Panc1 (cell line): ENCODE measurements around the gene GDF11. TPM values are rescaled to one million over a fixed set of nuclear protein-coding genes. Genes with fewer than 3 reads are reported as not detected.
A peak's percentile ranks its signal among the peaks of the same experiment; 100 is the strongest.

Experiments used
- ATAC-seq: fragments of 200-7000 bp; cut with Tn5 transposase; 2 replicates; pipeline ENCODE4 v1.9.1; 2020; ENCODE audit warnings: mild to moderate bottlenecking, moderate library complexity
- BruUV-seq: library from RNA; stranded (reverse); fragments of 400-500 nt; replicated peaks from 2 replicates; lab custom pipeline; 2021; lab: Mats Ljungman, UMichigan
- CTCF ChIA-PET: fragments of 300-600 bp; sonication (Branson Sonifier 250); formaldehyde crosslinking; loops from one replicate; lab custom pipeline; 2022; ENCODE audit warnings: antibody characterized with exemption; lab: Charles Lee
- POLR2A ChIA-PET: fragments of 300-600 bp; sonication (Branson Sonifier 250); formaldehyde crosslinking; loops from one replicate; lab custom pipeline; 2022; ENCODE audit warnings: antibody characterized with exemption; lab: Charles Lee
- DNase-seq: peaks from one replicate; pipeline ENCODE4 v3.0.0-alpha.2; 2010; ENCODE audit warnings: low read depth, low spot score
- H3K27ac ChIP-seq: 2 replicates; pipeline ENCODE4 v1.5.1; 2011; ENCODE audit warnings: mild to moderate bottlenecking, low read length, inconsistent platforms
- H3K27me3 ChIP-seq: fragments of 200-500 bp; sonication (Bioruptor generic); 2 replicates; pipeline ENCODE4 v1.6.0; 2014; ENCODE audit warnings: low read length, inconsistent platforms; ENCODE audit not compliant: control insufficient read depth, insufficient read depth
- H3K36me3 ChIP-seq: fragments of 200-500 bp; sonication (Bioruptor generic); 2 replicates; pipeline ENCODE4 v1.5.1; 2014; ENCODE audit warnings: inconsistent platforms, mild to moderate bottlenecking, low read length, moderate library complexity; ENCODE audit not compliant: control insufficient read depth, insufficient read depth
- H3K4me1 ChIP-seq: 2 replicates; pipeline ENCODE4 v1.5.1; 2011; ENCODE audit warnings: inconsistent platforms, mild to moderate bottlenecking, low read length, moderate library complexity; ENCODE audit not compliant: control insufficient read depth, insufficient read depth
- H3K4me3 ChIP-seq, 2 experiments: 2 replicates each; pipeline ENCODE4 v1.5.1; 2011 to 2012; ENCODE audit warnings: low read depth in 2 of 2, low read length in 2 of 2, mild to moderate bottlenecking in 2 of 2, inconsistent platforms in 1 of 2, moderate library complexity in 1 of 2
- H3K9me3 ChIP-seq: fragments of 200-500 bp; sonication (Bioruptor generic); 2 replicates; pipeline ENCODE4 v1.5.1; 2014; ENCODE audit warnings: low read depth, mild to moderate bottlenecking, inconsistent platforms, low read length, moderate library complexity; ENCODE audit not compliant: control insufficient read depth, insufficient read depth
- POLR2AphosphoS5 ChIP-seq: IDR thresholded peaks from 2 replicates; pipeline ENCODE4 v1.6.1; 2012; ENCODE audit warnings: mild to moderate bottlenecking, low read depth, low read length, moderate library complexity
- SIN3A ChIP-seq: IDR thresholded peaks from 2 replicates; pipeline ENCODE4 v1.6.1; 2012; ENCODE audit warnings: low read depth, mild to moderate bottlenecking, low read length, moderate library complexity, borderline replicate concordance; ENCODE audit not compliant: insufficient read depth
- TCF7L2 ChIP-seq: IDR thresholded peaks from 2 replicates; pipeline ENCODE4 v1.6.1; 2011; ENCODE audit warnings: mild to moderate bottlenecking, low read depth, low read length, inconsistent platforms
- in situ Hi-C: cut with HindIII; loops from 2 replicates; pipeline ENCODE4 v1.10.0; 2016; ENCODE audit warnings: low sequenced_read_pairs, low pct_unique_long_range_greater_than_20kb
- intact Hi-C: fragments of 100-400 bp; cut with micrococcal nuclease; formaldehyde crosslinking; loops from one replicate; pipeline ENCODE4 v1.10.0; 2022; ENCODE audit not compliant: unreplicated experiment
- total RNA-seq: library from RNA; stranded (reverse); gene quantifications from one replicate; pipeline ENCODE4 v1.2.1, GENCODE V29; 2021; ENCODE audit not compliant: unreplicated experiment
- TF ChIP-seq, protein P1 (sequence below): fragments of 450-650 bp; IDR thresholded peaks from 2 replicates; pipeline ENCODE4 v1.5.1; 2017; ENCODE audit warnings: mild to moderate bottlenecking
- TF ChIP-seq, protein P2 (sequence below), 2 experiments: IDR thresholded peaks; 2 replicates each; pipeline ENCODE4 v1.6.1; 2011 to 2012; ENCODE audit warnings: low read depth in 2 of 2, control low read depth in 1 of 2, low read length in 1 of 2, mild to moderate bottlenecking in 1 of 2, moderate library complexity in 1 of 2; ENCODE audit not compliant: insufficient read depth in 1 of 2

GDF11 gene
- total RNA-seq, 1 experiment from 2014 or later: 11.8 TPM

GRCh38 chr12:55736076-55736475, 6.8 kb upstream of the GDF11 start:
- no peaks in the 10 kb centered on the region for H3K9me3 ChIP-seq
- ATAC-seq (no peak), DNase-seq (no peak)
- H3K4me3 ChIP-seq: no peak overlapping the region
- H3K36me3 ChIP-seq: no peaks in the 10 kb centered on the region
- peaks cover 6% of the 10 kb centered on the region for H3K4me1 ChIP-seq
- no peaks in the 10 kb centered on the region for H3K27me3 ChIP-seq
- intact Hi-C loops: loop anchor here (5.0 kb wide), 1 partner anchor 81 kb away; the partner anchor contains the start of genes ORMDL2 and SARNP
- in situ Hi-C loops: no loop called here
- TF ChIP-seq TCF7L2 (no peak), SIN3A (no peak), POLR2AphosphoS5 (no peak)
- TF ChIP-seq, protein P1, sequence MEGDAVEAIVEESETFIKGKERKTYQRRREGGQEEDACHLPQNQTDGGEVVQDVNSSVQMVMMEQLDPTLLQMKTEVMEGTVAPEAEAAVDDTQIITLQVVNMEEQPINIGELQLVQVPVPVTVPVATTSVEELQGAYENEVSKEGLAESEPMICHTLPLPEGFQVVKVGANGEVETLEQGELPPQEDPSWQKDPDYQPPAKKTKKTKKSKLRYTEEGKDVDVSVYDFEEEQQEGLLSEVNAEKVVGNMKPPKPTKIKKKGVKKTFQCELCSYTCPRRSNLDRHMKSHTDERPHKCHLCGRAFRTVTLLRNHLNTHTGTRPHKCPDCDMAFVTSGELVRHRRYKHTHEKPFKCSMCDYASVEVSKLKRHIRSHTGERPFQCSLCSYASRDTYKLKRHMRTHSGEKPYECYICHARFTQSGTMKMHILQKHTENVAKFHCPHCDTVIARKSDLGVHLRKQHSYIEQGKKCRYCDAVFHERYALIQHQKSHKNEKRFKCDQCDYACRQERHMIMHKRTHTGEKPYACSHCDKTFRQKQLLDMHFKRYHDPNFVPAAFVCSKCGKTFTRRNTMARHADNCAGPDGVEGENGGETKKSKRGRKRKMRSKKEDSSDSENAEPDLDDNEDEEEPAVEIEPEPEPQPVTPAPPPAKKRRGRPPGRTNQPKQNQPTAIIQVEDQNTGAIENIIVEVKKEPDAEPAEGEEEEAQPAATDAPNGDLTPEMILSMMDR: no peak
- TF ChIP-seq, protein P2, sequence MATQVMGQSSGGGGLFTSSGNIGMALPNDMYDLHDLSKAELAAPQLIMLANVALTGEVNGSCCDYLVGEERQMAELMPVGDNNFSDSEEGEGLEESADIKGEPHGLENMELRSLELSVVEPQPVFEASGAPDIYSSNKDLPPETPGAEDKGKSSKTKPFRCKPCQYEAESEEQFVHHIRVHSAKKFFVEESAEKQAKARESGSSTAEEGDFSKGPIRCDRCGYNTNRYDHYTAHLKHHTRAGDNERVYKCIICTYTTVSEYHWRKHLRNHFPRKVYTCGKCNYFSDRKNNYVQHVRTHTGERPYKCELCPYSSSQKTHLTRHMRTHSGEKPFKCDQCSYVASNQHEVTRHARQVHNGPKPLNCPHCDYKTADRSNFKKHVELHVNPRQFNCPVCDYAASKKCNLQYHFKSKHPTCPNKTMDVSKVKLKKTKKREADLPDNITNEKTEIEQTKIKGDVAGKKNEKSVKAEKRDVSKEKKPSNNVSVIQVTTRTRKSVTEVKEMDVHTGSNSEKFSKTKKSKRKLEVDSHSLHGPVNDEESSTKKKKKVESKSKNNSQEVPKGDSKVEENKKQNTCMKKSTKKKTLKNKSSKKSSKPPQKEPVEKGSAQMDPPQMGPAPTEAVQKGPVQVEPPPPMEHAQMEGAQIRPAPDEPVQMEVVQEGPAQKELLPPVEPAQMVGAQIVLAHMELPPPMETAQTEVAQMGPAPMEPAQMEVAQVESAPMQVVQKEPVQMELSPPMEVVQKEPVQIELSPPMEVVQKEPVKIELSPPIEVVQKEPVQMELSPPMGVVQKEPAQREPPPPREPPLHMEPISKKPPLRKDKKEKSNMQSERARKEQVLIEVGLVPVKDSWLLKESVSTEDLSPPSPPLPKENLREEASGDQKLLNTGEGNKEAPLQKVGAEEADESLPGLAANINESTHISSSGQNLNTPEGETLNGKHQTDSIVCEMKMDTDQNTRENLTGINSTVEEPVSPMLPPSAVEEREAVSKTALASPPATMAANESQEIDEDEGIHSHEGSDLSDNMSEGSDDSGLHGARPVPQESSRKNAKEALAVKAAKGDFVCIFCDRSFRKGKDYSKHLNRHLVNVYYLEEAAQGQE (IDR thresholded peaks at IDR 0.05; ENCODE audit: insufficient read depth in 1 of 2, low read depth in 2 of 2, low read length in 1 of 2): no peak
- no TSS peak for BruUV-seq
- CTCF ChIA-PET: interaction anchor here (0.6 kb wide), 1 partner anchor 333 kb away, joined by 9 read pairs; no protein-coding TSS in a partner anchor
- no peak overlapping the region for H3K27ac ChIP-seq
- POLR2A ChIA-PET: no interaction called here

DNA sequence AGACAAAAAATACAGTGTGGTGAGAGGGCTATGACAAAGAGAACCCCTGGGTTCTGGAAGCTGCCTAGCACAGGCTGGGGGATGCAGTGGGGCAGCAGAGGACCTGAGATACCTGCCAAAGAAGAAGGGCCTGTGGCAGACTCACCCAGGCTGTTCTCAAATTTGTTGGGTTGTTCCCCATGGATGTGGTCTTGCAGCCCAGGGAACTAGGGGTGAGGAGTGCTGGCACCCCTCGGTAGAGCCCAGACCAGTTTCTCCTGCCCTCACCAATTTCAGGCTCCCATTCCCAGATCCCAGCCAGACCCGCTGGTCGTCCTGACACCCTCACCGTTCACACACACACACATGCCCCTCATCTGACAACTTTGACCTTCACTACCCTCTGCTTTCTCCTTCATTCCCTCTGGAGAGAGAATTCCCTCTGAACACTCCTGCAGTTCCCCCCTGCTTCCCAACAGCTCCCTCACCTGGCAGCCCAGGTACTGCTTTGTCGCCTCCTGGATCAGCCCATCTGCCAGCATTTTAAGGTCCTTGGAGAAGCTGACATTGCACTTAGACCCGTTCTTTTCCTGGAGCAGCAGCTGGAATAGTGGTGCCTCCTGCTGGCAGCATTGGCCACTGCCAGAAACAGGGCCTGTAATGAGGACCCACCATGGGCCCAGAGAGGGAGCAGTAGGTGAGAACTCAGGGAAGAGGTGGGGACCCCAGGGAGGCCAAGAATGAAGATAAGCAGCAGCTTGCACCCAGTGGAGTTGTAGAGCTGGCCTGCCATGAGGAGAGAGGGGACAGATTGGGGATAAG, 5.9 kb upstream of the GDF11 start:
- Histone ChIP-seq H3K4me1 (peaks cover 7% of the 10 kb centered on the region), H3K4me3 (no peak overlapping the region), H3K27me3 (no peaks in the 10 kb centered on the region), H3K27ac (no peak overlapping the region), H3K36me3 (no peaks in the 10 kb centered on the region), H3K9me3 (no peaks in the 10 kb centered on the region)
- intact Hi-C loops: loop anchor here (1.0 to 5.0 kb wide), 2 partner anchors 77 to 80 kb away; partner anchors contain the start of genes ORMDL2 and SARNP
- no TSS peak for BruUV-seq
- CTCF ChIA-PET: interaction anchor here (0.5 to 2.7 kb wide), 4 partner anchors 13 to 158 kb away, joined by 3 to 17 read pairs (median 3); partner anchors contain the start of gene RDH5
- in situ Hi-C loops: no loop called here
- TF ChIP-seq, protein P1: peak; percentile 93
- TF ChIP-seq POLR2AphosphoS5: no peak
- POLR2A ChIA-PET: no interaction called here
- ATAC-seq: peak; percentile 74
- DNase-seq: peak; percentile 59
